WTC11 (cell line): Measurements from ENCODE around the gene FEM1C.

ENCODE experiments used
- MXD4 ChIP-seq: fragments of 250-450 bp; sonication (Bioruptor Pico); IDR thresholded peaks from 2 replicates; pipeline ENCODE4 v1.8.0; 2021; ENCODE audit warnings: mild to moderate bottlenecking, moderate library complexity, borderline replicate concordance
- TEAD4 ChIP-seq: sonication (generic); formaldehyde crosslinking; IDR thresholded peaks from 2 replicates; pipeline ENCODE4 v1.8.0; 2022; ENCODE audit warnings: mild to moderate bottlenecking, missing genetic modification reagents
- TF ChIP-seq, protein P1 (sequence below): fragments of 200-600 bp; IDR thresholded peaks from 2 replicates; pipeline ENCODE4 v1.8.0; 2022; ENCODE audit warnings: antibody characterized with exemption
- TF ChIP-seq, protein P2 (sequence below): sonication (generic); formaldehyde crosslinking; IDR thresholded peaks from 2 replicates; pipeline ENCODE4 v1.8.1; 2022; ENCODE audit warnings: missing genetic modification reagents, borderline replicate concordance
- TF ChIP-seq, protein P3 (sequence below): sonication (generic); formaldehyde crosslinking; IDR thresholded peaks from 2 replicates; pipeline ENCODE4 v1.8.1; 2022; ENCODE audit warnings: low read depth, missing genetic modification reagents, borderline replicate concordance
- TF ChIP-seq, protein P4 (sequence below): fragments of 250-450 bp; sonication (Bioruptor Pico); IDR thresholded peaks from 2 replicates; pipeline ENCODE4 v1.9.0; 2021; ENCODE audit warnings: moderate library complexity, mild to moderate bottlenecking, inconsistent platforms, borderline replicate concordance
- TF ChIP-seq, protein P5 (sequence below): sonication (generic); formaldehyde crosslinking; IDR thresholded peaks from 2 replicates; pipeline ENCODE4 v1.8.0; 2023; ENCODE audit warnings: mild to moderate bottlenecking, missing genetic modification reagents
- TF ChIP-seq, protein P6 (sequence below): sonication (generic); formaldehyde crosslinking; IDR thresholded peaks from 2 replicates; pipeline ENCODE4 v1.8.0; 2022; ENCODE audit warnings: missing genetic modification reagents

DNA sequence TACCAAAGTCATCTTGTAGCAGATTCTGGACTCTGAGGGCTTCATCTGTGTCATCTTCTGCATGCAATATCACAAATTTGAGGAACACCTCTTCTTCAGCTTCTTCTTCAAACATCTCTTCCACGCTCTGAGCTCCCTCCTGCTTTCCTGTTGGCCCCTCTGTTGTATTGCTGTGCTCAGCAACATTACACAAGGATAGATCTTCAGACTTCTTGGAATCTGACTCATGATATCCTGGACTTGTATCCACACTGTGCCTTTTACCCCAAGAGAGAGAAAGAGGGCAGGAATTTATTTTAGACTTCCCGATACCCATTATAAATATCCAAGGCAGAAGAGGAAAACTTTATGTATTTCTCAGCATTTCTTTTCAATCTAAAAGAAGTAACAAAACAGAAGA is 36.4 kb upstream of the FEM1C start:
- TF ChIP-seq, protein P1, sequence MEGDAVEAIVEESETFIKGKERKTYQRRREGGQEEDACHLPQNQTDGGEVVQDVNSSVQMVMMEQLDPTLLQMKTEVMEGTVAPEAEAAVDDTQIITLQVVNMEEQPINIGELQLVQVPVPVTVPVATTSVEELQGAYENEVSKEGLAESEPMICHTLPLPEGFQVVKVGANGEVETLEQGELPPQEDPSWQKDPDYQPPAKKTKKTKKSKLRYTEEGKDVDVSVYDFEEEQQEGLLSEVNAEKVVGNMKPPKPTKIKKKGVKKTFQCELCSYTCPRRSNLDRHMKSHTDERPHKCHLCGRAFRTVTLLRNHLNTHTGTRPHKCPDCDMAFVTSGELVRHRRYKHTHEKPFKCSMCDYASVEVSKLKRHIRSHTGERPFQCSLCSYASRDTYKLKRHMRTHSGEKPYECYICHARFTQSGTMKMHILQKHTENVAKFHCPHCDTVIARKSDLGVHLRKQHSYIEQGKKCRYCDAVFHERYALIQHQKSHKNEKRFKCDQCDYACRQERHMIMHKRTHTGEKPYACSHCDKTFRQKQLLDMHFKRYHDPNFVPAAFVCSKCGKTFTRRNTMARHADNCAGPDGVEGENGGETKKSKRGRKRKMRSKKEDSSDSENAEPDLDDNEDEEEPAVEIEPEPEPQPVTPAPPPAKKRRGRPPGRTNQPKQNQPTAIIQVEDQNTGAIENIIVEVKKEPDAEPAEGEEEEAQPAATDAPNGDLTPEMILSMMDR, result no peak
- TF ChIP-seq MXD4 (CRISPR knock-in tag), result no peak
- no peak for TF ChIP-seq TEAD4 (CRISPR knock-in tag)
- TF ChIP-seq, protein P2, sequence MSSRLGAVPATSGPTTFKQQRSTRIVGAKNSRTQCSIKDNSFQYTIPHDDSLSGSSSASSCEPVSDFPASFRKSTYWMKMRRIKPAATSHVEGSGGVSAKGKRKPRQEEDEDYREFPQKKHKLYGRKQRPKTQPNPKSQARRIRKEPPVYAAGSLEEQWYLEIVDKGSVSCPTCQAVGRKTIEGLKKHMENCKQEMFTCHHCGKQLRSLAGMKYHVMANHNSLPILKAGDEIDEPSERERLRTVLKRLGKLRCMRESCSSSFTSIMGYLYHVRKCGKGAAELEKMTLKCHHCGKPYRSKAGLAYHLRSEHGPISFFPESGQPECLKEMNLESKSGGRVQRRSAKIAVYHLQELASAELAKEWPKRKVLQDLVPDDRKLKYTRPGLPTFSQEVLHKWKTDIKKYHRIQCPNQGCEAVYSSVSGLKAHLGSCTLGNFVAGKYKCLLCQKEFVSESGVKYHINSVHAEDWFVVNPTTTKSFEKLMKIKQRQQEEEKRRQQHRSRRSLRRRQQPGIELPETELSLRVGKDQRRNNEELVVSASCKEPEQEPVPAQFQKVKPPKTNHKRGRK (CRISPR knock-in tag), result no peak
- TF ChIP-seq, protein P3, sequence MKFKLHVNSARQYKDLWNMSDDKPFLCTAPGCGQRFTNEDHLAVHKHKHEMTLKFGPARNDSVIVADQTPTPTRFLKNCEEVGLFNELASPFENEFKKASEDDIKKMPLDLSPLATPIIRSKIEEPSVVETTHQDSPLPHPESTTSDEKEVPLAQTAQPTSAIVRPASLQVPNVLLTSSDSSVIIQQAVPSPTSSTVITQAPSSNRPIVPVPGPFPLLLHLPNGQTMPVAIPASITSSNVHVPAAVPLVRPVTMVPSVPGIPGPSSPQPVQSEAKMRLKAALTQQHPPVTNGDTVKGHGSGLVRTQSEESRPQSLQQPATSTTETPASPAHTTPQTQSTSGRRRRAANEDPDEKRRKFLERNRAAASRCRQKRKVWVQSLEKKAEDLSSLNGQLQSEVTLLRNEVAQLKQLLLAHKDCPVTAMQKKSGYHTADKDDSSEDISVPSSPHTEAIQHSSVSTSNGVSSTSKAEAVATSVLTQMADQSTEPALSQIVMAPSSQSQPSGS (CRISPR knock-in tag), result no peak
- TF ChIP-seq, protein P4, sequence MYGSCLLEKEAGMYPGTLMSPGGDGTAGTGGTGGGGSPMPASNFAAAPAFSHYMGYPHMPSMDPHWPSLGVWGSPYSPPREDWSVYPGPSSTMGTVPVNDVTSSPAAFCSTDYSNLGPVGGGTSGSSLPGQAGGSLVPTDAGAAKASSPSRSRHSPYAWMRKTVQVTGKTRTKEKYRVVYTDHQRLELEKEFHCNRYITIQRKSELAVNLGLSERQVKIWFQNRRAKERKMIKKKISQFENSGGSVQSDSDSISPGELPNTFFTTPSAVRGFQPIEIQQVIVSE (CRISPR knock-in tag), result no peak
- TF ChIP-seq, protein P5, sequence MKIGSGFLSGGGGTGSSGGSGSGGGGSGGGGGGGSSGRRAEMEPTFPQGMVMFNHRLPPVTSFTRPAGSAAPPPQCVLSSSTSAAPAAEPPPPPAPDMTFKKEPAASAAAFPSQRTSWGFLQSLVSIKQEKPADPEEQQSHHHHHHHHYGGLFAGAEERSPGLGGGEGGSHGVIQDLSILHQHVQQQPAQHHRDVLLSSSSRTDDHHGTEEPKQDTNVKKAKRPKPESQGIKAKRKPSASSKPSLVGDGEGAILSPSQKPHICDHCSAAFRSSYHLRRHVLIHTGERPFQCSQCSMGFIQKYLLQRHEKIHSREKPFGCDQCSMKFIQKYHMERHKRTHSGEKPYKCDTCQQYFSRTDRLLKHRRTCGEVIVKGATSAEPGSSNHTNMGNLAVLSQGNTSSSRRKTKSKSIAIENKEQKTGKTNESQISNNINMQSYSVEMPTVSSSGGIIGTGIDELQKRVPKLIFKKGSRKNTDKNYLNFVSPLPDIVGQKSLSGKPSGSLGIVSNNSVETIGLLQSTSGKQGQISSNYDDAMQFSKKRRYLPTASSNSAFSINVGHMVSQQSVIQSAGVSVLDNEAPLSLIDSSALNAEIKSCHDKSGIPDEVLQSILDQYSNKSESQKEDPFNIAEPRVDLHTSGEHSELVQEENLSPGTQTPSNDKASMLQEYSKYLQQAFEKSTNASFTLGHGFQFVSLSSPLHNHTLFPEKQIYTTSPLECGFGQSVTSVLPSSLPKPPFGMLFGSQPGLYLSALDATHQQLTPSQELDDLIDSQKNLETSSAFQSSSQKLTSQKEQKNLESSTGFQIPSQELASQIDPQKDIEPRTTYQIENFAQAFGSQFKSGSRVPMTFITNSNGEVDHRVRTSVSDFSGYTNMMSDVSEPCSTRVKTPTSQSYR (CRISPR knock-in tag), result no peak
- TF ChIP-seq, protein P6, sequence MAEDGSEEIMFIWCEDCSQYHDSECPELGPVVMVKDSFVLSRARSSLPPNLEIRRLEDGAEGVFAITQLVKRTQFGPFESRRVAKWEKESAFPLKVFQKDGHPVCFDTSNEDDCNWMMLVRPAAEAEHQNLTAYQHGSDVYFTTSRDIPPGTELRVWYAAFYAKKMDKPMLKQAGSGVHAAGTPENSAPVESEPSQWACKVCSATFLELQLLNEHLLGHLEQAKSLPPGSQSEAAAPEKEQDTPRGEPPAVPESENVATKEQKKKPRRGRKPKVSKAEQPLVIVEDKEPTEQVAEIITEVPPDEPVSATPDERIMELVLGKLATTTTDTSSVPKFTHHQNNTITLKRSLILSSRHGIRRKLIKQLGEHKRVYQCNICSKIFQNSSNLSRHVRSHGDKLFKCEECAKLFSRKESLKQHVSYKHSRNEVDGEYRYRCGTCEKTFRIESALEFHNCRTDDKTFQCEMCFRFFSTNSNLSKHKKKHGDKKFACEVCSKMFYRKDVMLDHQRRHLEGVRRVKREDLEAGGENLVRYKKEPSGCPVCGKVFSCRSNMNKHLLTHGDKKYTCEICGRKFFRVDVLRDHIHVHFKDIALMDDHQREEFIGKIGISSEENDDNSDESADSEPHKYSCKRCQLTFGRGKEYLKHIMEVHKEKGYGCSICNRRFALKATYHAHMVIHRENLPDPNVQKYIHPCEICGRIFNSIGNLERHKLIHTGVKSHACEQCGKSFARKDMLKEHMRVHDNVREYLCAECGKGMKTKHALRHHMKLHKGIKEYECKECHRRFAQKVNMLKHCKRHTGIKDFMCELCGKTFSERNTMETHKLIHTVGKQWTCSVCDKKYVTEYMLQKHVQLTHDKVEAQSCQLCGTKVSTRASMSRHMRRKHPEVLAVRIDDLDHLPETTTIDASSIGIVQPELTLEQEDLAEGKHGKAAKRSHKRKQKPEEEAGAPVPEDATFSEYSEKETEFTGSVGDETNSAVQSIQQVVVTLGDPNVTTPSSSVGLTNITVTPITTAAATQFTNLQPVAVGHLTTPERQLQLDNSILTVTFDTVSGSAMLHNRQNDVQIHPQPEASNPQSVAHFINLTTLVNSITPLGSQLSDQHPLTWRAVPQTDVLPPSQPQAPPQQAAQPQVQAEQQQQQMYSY (CRISPR knock-in tag), result no peak
